PFSK-1 (cell line): Measurements from ENCODE around the gene CACNA2D4.

Experiments used
- FOXP2 ChIP-seq: optimal IDR thresholded peaks from 2 replicates; pipeline ENCODE3; 2011; ENCODE audit warnings: borderline replicate concordance, control low read depth, inconsistent platforms; ENCODE audit not compliant: insufficient read depth; ENCODE audit errors: extremely low read length, extremely low read depth
- POLR2AphosphoS5 ChIP-seq: IDR thresholded peaks from 2 replicates; pipeline ENCODE4 v1.6.1; 2012; ENCODE audit warnings: low read depth, mild to moderate bottlenecking, control low read depth, low read length, moderate library complexity
- TF ChIP-seq, protein P1 (sequence below), 2 experiments: IDR thresholded peaks; 2 replicates each; pipeline versions ENCODE4 v1.6.1 to v1.8.0; 2011 to 2012; ENCODE audit warnings: low read depth in 2 of 2, low read length in 2 of 2, control low read depth in 1 of 2, inconsistent platforms in 1 of 2, mild to moderate bottlenecking in 1 of 2, moderate library complexity in 1 of 2; ENCODE audit not compliant: insufficient read depth in 1 of 2

DNA sequence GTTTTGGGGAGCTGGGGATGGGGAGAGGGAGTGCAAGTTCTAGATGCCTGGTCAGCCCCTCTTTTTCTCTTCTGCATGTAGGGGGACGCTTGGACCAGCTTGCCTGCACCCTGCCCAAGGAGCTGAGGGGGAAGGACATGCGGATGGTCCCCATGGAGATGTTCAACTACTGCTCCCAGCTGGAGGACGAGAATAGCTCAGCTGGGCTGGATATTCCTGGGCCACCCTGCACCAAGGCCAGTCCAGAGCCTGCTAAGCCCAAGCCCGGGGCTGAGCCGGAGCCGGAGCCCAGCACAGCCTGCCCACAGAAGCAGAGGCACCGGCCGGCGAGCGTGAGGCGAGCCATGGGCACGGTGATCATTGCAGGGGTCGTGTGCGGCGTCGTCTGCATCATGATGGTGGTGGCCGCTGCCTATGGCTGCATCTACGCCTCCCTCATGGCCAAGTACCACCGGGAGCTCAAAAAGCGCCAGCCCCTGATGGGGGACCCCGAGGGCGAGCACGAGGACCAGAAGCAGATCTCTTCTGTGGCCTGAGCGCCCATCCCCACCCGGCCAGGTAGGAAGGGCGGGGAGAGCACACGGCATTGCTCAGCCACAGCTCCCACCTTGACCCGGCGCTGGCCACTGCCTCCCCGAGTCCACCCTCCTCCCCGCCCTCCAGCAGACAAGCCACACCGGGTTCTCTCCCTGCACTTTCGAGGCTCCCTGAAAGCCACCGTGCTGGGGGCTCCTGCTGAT, 84.1 kb downstream of the CACNA2D4 start:
- TF ChIP-seq FOXP2: no peak
- TF ChIP-seq, protein P1, sequence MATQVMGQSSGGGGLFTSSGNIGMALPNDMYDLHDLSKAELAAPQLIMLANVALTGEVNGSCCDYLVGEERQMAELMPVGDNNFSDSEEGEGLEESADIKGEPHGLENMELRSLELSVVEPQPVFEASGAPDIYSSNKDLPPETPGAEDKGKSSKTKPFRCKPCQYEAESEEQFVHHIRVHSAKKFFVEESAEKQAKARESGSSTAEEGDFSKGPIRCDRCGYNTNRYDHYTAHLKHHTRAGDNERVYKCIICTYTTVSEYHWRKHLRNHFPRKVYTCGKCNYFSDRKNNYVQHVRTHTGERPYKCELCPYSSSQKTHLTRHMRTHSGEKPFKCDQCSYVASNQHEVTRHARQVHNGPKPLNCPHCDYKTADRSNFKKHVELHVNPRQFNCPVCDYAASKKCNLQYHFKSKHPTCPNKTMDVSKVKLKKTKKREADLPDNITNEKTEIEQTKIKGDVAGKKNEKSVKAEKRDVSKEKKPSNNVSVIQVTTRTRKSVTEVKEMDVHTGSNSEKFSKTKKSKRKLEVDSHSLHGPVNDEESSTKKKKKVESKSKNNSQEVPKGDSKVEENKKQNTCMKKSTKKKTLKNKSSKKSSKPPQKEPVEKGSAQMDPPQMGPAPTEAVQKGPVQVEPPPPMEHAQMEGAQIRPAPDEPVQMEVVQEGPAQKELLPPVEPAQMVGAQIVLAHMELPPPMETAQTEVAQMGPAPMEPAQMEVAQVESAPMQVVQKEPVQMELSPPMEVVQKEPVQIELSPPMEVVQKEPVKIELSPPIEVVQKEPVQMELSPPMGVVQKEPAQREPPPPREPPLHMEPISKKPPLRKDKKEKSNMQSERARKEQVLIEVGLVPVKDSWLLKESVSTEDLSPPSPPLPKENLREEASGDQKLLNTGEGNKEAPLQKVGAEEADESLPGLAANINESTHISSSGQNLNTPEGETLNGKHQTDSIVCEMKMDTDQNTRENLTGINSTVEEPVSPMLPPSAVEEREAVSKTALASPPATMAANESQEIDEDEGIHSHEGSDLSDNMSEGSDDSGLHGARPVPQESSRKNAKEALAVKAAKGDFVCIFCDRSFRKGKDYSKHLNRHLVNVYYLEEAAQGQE (IDR thresholded peaks at IDR 0.05; ENCODE audit: insufficient read depth in 1 of 2, low read depth in 2 of 2, low read length in 2 of 2): no peak
- TF ChIP-seq POLR2AphosphoS5: no peak
